ENCODE data around the gene KCTD11.

KCTD11 gene

GRCh38 chr17:7370853-7371252 lies 18.9 kb downstream of the KCTD11 start:
- H3K4me3 ChIP-seq (ENCODE audit: low read depth, low read length): no peak overlapping the region
- DNase-seq (ENCODE audit: low read depth): no peak
- TF ChIP-seq POLR2A (IDR thresholded peaks at IDR 0.05; ENCODE audit: extremely low read depth, insufficient read length) (no peak), MAX (IDR thresholded peaks at IDR 0.05; ENCODE audit: low read depth, low read length) (no peak), CTCF (IDR thresholded peaks at IDR 0.05; ENCODE audit: low read depth, low read length) (no peak), MYC (IDR thresholded peaks at IDR 0.05; ENCODE audit: low read depth, low read length) (no peak)

GRCh38 chr17:7374353-7374752 lies 22.4 kb downstream of the KCTD11 start:
- TF ChIP-seq MYC (IDR thresholded peaks at IDR 0.05; ENCODE audit: low read depth, low read length) (no peak), MAX (IDR thresholded peaks at IDR 0.05; ENCODE audit: low read depth, low read length) (no peak), POLR2A (IDR thresholded peaks at IDR 0.05; ENCODE audit: extremely low read depth, insufficient read length) (no peak), CTCF (IDR thresholded peaks at IDR 0.05; ENCODE audit: low read depth, low read length) (no peak)
- DNase-seq (ENCODE audit: low read depth): no peak

GRCh38 chr17:7379134-7379533 lies 27.2 kb downstream of the KCTD11 start:
- H3K4me3 ChIP-seq (ENCODE audit: low read depth, low read length): no peak overlapping the region
- no peak for DNase-seq (ENCODE audit: low read depth)
- no peak for TF ChIP-seq POLR2A (IDR thresholded peaks at IDR 0.05; ENCODE audit: extremely low read depth, insufficient read length)
- TF ChIP-seq CTCF (IDR thresholded peaks at IDR 0.05; ENCODE audit: low read depth, low read length): no peak
- no peak for TF ChIP-seq MAX (IDR thresholded peaks at IDR 0.05; ENCODE audit: low read depth, low read length)
- no peak for TF ChIP-seq MYC (IDR thresholded peaks at IDR 0.05; ENCODE audit: low read depth, low read length)

More at GRCh38 chr17:7374353-7374752, 22.4 kb downstream of the KCTD11 start:
- H3K4me3 ChIP-seq (ENCODE audit: low read depth, low read length): no peak overlapping the region

GRCh38 chr17:7380321-7380720 lies 28.4 kb downstream of the KCTD11 start:
- TF ChIP-seq MAX (IDR thresholded peaks at IDR 0.05; ENCODE audit: low read depth, low read length) (no peak), MYC (IDR thresholded peaks at IDR 0.05; ENCODE audit: low read depth, low read length) (no peak), POLR2A (IDR thresholded peaks at IDR 0.05; ENCODE audit: extremely low read depth, insufficient read length) (no peak), CTCF (IDR thresholded peaks at IDR 0.05; ENCODE audit: low read depth, low read length) (no peak)
- H3K4me3 ChIP-seq (ENCODE audit: low read depth, low read length): no peak overlapping the region
- no peak for DNase-seq (ENCODE audit: low read depth)

GRCh38 chr17:7380855-7381683 lies 29.1 kb downstream of the KCTD11 start, which contains the start of gene TNK1:
TNK1 (plus strand) TSS chr17:7381089; CDS start chr17:7382927, 1,838 bp downstream.
- H3K4me3 ChIP-seq (ENCODE audit: low read depth, low read length): no peak within 1 kb of the TSS
- TF ChIP-seq MYC (IDR thresholded peaks at IDR 0.05; ENCODE audit: low read depth, low read length): no peak
- no peak for TF ChIP-seq CTCF (IDR thresholded peaks at IDR 0.05; ENCODE audit: low read depth, low read length)
- TF ChIP-seq MAX (IDR thresholded peaks at IDR 0.05; ENCODE audit: low read depth, low read length): no peak
- no peak for TF ChIP-seq POLR2A (IDR thresholded peaks at IDR 0.05; ENCODE audit: extremely low read depth, insufficient read length)
- DNase-seq (ENCODE audit: low read depth): no peak
